ENCODE results near the gene SYNGAP1.
A peak's percentile ranks its signal among the peaks of the same experiment; 100 is the strongest.

SYNGAP1 gene

GRCh38 chr6:33490621-33491020 lies 70.8 kb downstream of the SYNGAP1 start:
- peak overlapping the region; percentile 54 for H3K23ac ChIP-seq (ENCODE audit: low read length)
- no peak overlapping the region for H2BK12ac ChIP-seq (ENCODE audit: low read length)
- H3K79me2 ChIP-seq (ENCODE audit: control insufficient read depth, insufficient read depth, low read length, poor library complexity), result no peaks in the 10 kb centered on the region
- H3K18ac ChIP-seq (ENCODE audit: low read length), result no peak overlapping the region
- peak; percentile 56 to 62 for DNase-seq
- no peak overlapping the region for H3K4ac ChIP-seq (ENCODE audit: low read depth, low read length)
- no peaks in the 10 kb centered on the region for H3K27me3 ChIP-seq (ENCODE audit: insufficient read depth, low read length)
- H4K8ac ChIP-seq (ENCODE audit: low read depth, low read length), result no peak overlapping the region
- H3K9me3 ChIP-seq (ENCODE audit: insufficient read depth, low read depth, low read length), result no peaks in the 10 kb centered on the region
- WGBS (ENCODE audit: extremely low coverage, insufficient coverage, insufficient read length), result no CpG with 5 or more reads among the region's 6 CpGs
- H2AFZ ChIP-seq (ENCODE audit: insufficient read depth, low read length, poor library complexity), result no peak overlapping the region
- H2BK5ac ChIP-seq (ENCODE audit: low read depth, low read length, poor library complexity), result no peak overlapping the region
- H3K4me2 ChIP-seq (ENCODE audit: low read length), result no peak overlapping the region
- peak overlapping the region; percentile 37 for H3K9ac ChIP-seq (ENCODE audit: low read length)
- H4K12ac ChIP-seq (ENCODE audit: low read depth, low read length), result no peak overlapping the region
- H4K91ac ChIP-seq (ENCODE audit: low read depth, low read length), result no peak overlapping the region
- no peak overlapping the region for H3K14ac ChIP-seq (ENCODE audit: low read length)
- H3K4me1 ChIP-seq (ENCODE audit: control insufficient read depth in 1 of 2, insufficient read depth in 2 of 2, low read length in 2 of 2), result no peaks in the 10 kb centered on the region
- H3K4me3 ChIP-seq (ENCODE audit: low read depth, low read length), result peak overlapping the region; percentile 14
- H3K27ac ChIP-seq (ENCODE audit: low read depth, low read length), result no peak overlapping the region
- no peaks in the 10 kb centered on the region for H3K79me1 ChIP-seq (ENCODE audit: low read length)
- no peak overlapping the region for H2BK120ac ChIP-seq (ENCODE audit: insufficient read depth, low read length, poor library complexity)
- no peaks in the 10 kb centered on the region for H3K36me3 ChIP-seq (ENCODE audit: control insufficient read depth in 1 of 2, insufficient read depth in 2 of 2, low read length in 2 of 2)
- no peak overlapping the region for H2AK5ac ChIP-seq (ENCODE audit: low read length)

DNA sequence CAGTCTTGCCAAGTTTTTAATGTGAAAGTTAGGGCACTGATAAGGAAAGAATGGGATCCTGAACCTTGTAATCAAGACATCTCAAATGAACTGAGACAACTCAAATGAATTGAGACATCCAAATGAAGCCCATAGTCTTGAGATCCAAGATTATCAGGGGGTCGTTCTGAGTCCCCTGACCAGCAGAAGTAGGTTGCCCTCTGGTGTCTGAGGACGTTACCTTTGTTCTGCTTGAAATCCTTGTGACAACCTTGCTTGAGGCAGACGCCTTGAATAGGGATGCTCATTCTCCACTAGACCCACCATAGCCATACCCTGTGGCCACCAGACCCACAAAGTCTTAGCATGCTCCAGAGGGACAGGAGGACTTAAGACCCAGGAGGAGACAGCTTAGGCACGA lies 72.2 kb downstream of the SYNGAP1 start:
- Histone ChIP-seq H2AFZ (ENCODE audit: insufficient read depth, low read length, poor library complexity) (no peak overlapping the region), H3K4me3 (ENCODE audit: low read depth, low read length) (no peak overlapping the region), H2AK5ac (ENCODE audit: low read length) (no peak overlapping the region), H3K36me3 (ENCODE audit: control insufficient read depth in 1 of 2, insufficient read depth in 2 of 2, low read length in 2 of 2) (no peaks in the 10 kb centered on the region), H3K27me3 (ENCODE audit: insufficient read depth, low read length) (no peaks in the 10 kb centered on the region), H2BK12ac (ENCODE audit: low read length) (no peak overlapping the region), H3K23ac (ENCODE audit: low read length) (no peak overlapping the region), H3K79me2 (ENCODE audit: control insufficient read depth, insufficient read depth, low read length, poor library complexity) (no peaks in the 10 kb centered on the region), H3K18ac (ENCODE audit: low read length) (no peak overlapping the region), H2BK120ac (ENCODE audit: insufficient read depth, low read length, poor library complexity) (no peak overlapping the region), H3K79me1 (ENCODE audit: low read length) (no peaks in the 10 kb centered on the region), H3K14ac (ENCODE audit: low read length) (no peak overlapping the region), H3K27ac (ENCODE audit: low read depth, low read length) (no peak overlapping the region), H3K9ac (ENCODE audit: low read length) (no peak overlapping the region), H3K4me1 (ENCODE audit: control insufficient read depth in 1 of 2, insufficient read depth in 2 of 2, low read length in 2 of 2) (no peaks in the 10 kb centered on the region), H3K9me3 (ENCODE audit: insufficient read depth, low read depth, low read length) (no peaks in the 10 kb centered on the region), H4K91ac (ENCODE audit: low read depth, low read length) (no peak overlapping the region), H4K8ac (ENCODE audit: low read depth, low read length) (no peak overlapping the region), H2BK5ac (ENCODE audit: low read depth, low read length, poor library complexity) (no peak overlapping the region), H3K4me2 (ENCODE audit: low read length) (no peak overlapping the region), H3K4ac (ENCODE audit: low read depth, low read length) (no peak overlapping the region), H4K12ac (ENCODE audit: low read depth, low read length) (no peak overlapping the region)
- DNase-seq, result no peak
- WGBS (ENCODE audit: extremely low coverage, insufficient coverage, insufficient read length), result no CpG with 5 or more reads among the region's 4 CpGs

- Histone ChIP-seq H2BK5ac (ENCODE audit: low read depth, low read length, poor library complexity) (no peak overlapping the region), H3K4me2 (ENCODE audit: low read length) (no peak overlapping the region), H3K14ac (ENCODE audit: low read length) (no peak overlapping the region), H3K18ac (ENCODE audit: low read length) (no peak overlapping the region), H3K79me1 (ENCODE audit: low read length) (no peaks in the 10 kb centered on the region), H2AK5ac (ENCODE audit: low read length) (no peak overlapping the region), H2BK12ac (ENCODE audit: low read length) (no peak overlapping the region), H3K9me3 (ENCODE audit: insufficient read depth, low read depth, low read length) (peaks cover under 1% of the 10 kb centered on the region), H2AFZ (ENCODE audit: insufficient read depth, low read length, poor library complexity) (no peak overlapping the region), H4K12ac (ENCODE audit: low read depth, low read length) (no peak overlapping the region), H3K23ac (ENCODE audit: low read length) (no peak overlapping the region), H3K4ac (ENCODE audit: low read depth, low read length) (no peak overlapping the region), H4K91ac (ENCODE audit: low read depth, low read length) (no peak overlapping the region), H3K36me3 (ENCODE audit: control insufficient read depth in 1 of 2, insufficient read depth in 2 of 2, low read length in 2 of 2) (no peaks in the 10 kb centered on the region), H3K4me3 (ENCODE audit: low read depth, low read length) (no peak overlapping the region), H2BK120ac (ENCODE audit: insufficient read depth, low read length, poor library complexity) (no peak overlapping the region), H3K79me2 (ENCODE audit: control insufficient read depth, insufficient read depth, low read length, poor library complexity) (no peaks in the 10 kb centered on the region), H3K4me1 (ENCODE audit: control insufficient read depth in 1 of 2, insufficient read depth in 2 of 2, low read length in 2 of 2) (no peaks in the 10 kb centered on the region), H3K27ac (ENCODE audit: low read depth, low read length) (no peak overlapping the region), H4K8ac (ENCODE audit: low read depth, low read length) (no peak overlapping the region), H3K27me3 (ENCODE audit: insufficient read depth, low read length) (no peaks in the 10 kb centered on the region), H3K9ac (ENCODE audit: low read length) (no peak overlapping the region)
- WGBS (ENCODE audit: extremely low coverage, insufficient coverage, insufficient read length), result no CpG with 5 or more reads among the region's 7 CpGs
- no peak for DNase-seq
Measured at GRCh38 chr6:33497157-33497556, 77.3 kb downstream of the SYNGAP1 start.

DNA sequence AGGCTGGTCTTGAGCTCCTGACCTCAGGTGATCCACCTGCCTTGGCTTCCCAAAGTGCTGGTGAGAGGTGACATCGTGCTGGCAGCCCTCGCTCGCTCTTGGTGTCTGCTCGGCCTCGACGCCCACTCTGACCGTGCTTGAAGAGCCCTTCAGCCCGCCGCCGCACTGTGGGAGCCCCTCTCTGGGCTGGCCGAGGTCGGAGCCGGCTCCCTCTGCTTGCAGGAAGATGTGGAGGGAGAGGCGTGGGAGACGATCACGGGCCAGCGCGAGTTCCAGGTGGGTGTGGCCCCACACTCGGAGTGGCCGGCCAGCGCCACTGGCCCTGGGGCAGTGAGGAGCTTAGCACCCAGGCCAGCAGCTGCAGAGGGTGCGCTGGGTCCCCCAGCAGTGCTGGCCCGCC lies 82.6 kb downstream of the SYNGAP1 start:
- Histone ChIP-seq H3K36me3 (ENCODE audit: control insufficient read depth in 1 of 2, insufficient read depth in 2 of 2, low read length in 2 of 2) (no peaks in the 10 kb centered on the region), H3K27me3 (ENCODE audit: insufficient read depth, low read length) (no peaks in the 10 kb centered on the region), H3K14ac (ENCODE audit: low read length) (no peak overlapping the region), H4K12ac (ENCODE audit: low read depth, low read length) (no peak overlapping the region), H2AFZ (ENCODE audit: insufficient read depth, low read length, poor library complexity) (no peak overlapping the region), H4K91ac (ENCODE audit: low read depth, low read length) (no peak overlapping the region), H4K8ac (ENCODE audit: low read depth, low read length) (no peak overlapping the region), H2BK5ac (ENCODE audit: low read depth, low read length, poor library complexity) (no peak overlapping the region), H3K18ac (ENCODE audit: low read length) (no peak overlapping the region), H3K4me3 (ENCODE audit: low read depth, low read length) (no peak overlapping the region), H3K23ac (ENCODE audit: low read length) (no peak overlapping the region), H3K79me2 (ENCODE audit: control insufficient read depth, insufficient read depth, low read length, poor library complexity) (no peaks in the 10 kb centered on the region), H3K4me1 (ENCODE audit: control insufficient read depth in 1 of 2, insufficient read depth in 2 of 2, low read length in 2 of 2) (peaks cover 0 to 3% of the 10 kb centered on the region in 2 experiments), H3K9me3 (ENCODE audit: insufficient read depth, low read depth, low read length) (peaks cover 8% of the 10 kb centered on the region), H2BK120ac (ENCODE audit: insufficient read depth, low read length, poor library complexity) (no peak overlapping the region), H3K79me1 (ENCODE audit: low read length) (no peaks in the 10 kb centered on the region), H2BK12ac (ENCODE audit: low read length) (no peak overlapping the region), H3K4ac (ENCODE audit: low read depth, low read length) (no peak overlapping the region), H3K4me2 (ENCODE audit: low read length) (no peak overlapping the region), H2AK5ac (ENCODE audit: low read length) (no peak overlapping the region), H3K9ac (ENCODE audit: low read length) (no peak overlapping the region), H3K27ac (ENCODE audit: low read depth, low read length) (no peak overlapping the region)
- DNase-seq, result no peak
- WGBS (ENCODE audit: extremely low coverage, insufficient coverage, insufficient read length), result no CpG with 5 or more reads among the region's 23 CpGs

Data from trophoblast cell (in vitro differentiated cells and primary cell).